ENCODE results near the gene GNAL. TPM values are rescaled to one million over a fixed set of nuclear protein-coding genes. Genes with fewer than 3 reads are reported as not detected.

GNAL gene
- total RNA-seq, 3 donors from 2014 or later (not counting 1 experiment from before 2014, with no cell fraction given), result 10.9 to 15.0 (median 12.6) TPM

- H3K9me3 Mint-ChIP-seq, result no peaks in the 10 kb centered on the region
- intact Hi-C loops (cut with micrococcal nuclease), result no loop called here
- 83% methylated on average over 6 of the region's 6 CpGs for WGBS (ENCODE audit: insufficient coverage)
- H3K27me3 ChIP-seq (ENCODE audit: control insufficient read depth, insufficient read depth, low read length), result no peaks in the 10 kb centered on the region
- ATAC-seq (no peak), DNase-seq (no peak)
- no peak for TF ChIP-seq CTCF (IDR thresholded peaks at IDR 0.05)
- no peaks in the 10 kb centered on the region for H3K27me3 Mint-ChIP-seq (ENCODE audit: low read depth in 2 of 2)
- H3K36me3 Mint-ChIP-seq, result no peaks in the 10 kb centered on the region
- H3K9me3 ChIP-seq (ENCODE audit: control insufficient read depth, insufficient read depth, low read length), result no peaks in the 10 kb centered on the region
- no peak overlapping the region for H3K4me3 ChIP-seq (ENCODE audit: low read length)
- no peaks in the 10 kb centered on the region for H3K4me1 ChIP-seq (ENCODE audit: control insufficient read depth, insufficient read depth, low read length)
- no peaks in the 10 kb centered on the region for H3K36me3 ChIP-seq (ENCODE audit: control insufficient read depth, insufficient read depth, low read length)
- peaks cover 0 to 4% of the 10 kb centered on the region in 2 donors for H3K4me1 Mint-ChIP-seq
- no peak overlapping the region for H3K4me3 Mint-ChIP-seq
- H3K27ac ChIP-seq (ENCODE audit: low read length), result no peak overlapping the region
- no peak overlapping the region for H3K27ac Mint-ChIP-seq
Observed at GRCh38 chr18:11862468-11863137, 173.5 kb downstream of the GNAL start.

- Histone ChIP-seq H3K27ac (ENCODE audit: low read length) (no peak overlapping the region), H3K27me3 (ENCODE audit: control insufficient read depth, insufficient read depth, low read length) (no peaks in the 10 kb centered on the region), H3K4me1 (ENCODE audit: control insufficient read depth, insufficient read depth, low read length) (no peaks in the 10 kb centered on the region), H3K4me3 (ENCODE audit: low read length) (no peak overlapping the region), H3K36me3 (ENCODE audit: control insufficient read depth, insufficient read depth, low read length) (no peaks in the 10 kb centered on the region), H3K9me3 (ENCODE audit: control insufficient read depth, insufficient read depth, low read length) (no peaks in the 10 kb centered on the region)
- Mint-ChIP-seq H3K4me1 (no peaks in the 10 kb centered on the region), H3K36me3 (no peaks in the 10 kb centered on the region), H3K4me3 (no peak overlapping the region), H3K27me3 (ENCODE audit: low read depth in 2 of 2) (no peaks in the 10 kb centered on the region), H3K9me3 (no peaks in the 10 kb centered on the region), H3K27ac (no peak overlapping the region)
- no peak for TF ChIP-seq CTCF (IDR thresholded peaks at IDR 0.05)
- ATAC-seq, result no peak
- no peak for DNase-seq
- WGBS (ENCODE audit: insufficient coverage), result 88% methylated on average over 2 of the region's 2 CpGs
- intact Hi-C loops (cut with micrococcal nuclease), result no loop called here
Observed at GRCh38 chr18:11864471-11864870, 175.4 kb downstream of the GNAL start.

- Histone ChIP-seq H3K27ac (ENCODE audit: low read length) (no peak overlapping the region), H3K36me3 (ENCODE audit: control insufficient read depth, insufficient read depth, low read length) (no peaks in the 10 kb centered on the region), H3K4me3 (ENCODE audit: low read length) (no peak overlapping the region), H3K4me1 (ENCODE audit: control insufficient read depth, insufficient read depth, low read length) (no peaks in the 10 kb centered on the region), H3K9me3 (ENCODE audit: control insufficient read depth, insufficient read depth, low read length) (no peaks in the 10 kb centered on the region), H3K27me3 (ENCODE audit: control insufficient read depth, insufficient read depth, low read length) (no peaks in the 10 kb centered on the region)
- H3K4me1 Mint-ChIP-seq, result no peaks in the 10 kb centered on the region
- intact Hi-C loops (cut with micrococcal nuclease), result no loop called here
- no peak for ATAC-seq
- no peak overlapping the region for H3K27ac Mint-ChIP-seq
- no peak for DNase-seq
- no peak for TF ChIP-seq CTCF (IDR thresholded peaks at IDR 0.05)
- 90% methylated on average over 12 of the region's 12 CpGs for WGBS (ENCODE audit: insufficient coverage)
- H3K4me3 Mint-ChIP-seq, result no peak overlapping the region
- no peaks in the 10 kb centered on the region for H3K27me3 Mint-ChIP-seq (ENCODE audit: low read depth in 2 of 2)
- H3K36me3 Mint-ChIP-seq, result no peaks in the 10 kb centered on the region
- H3K9me3 Mint-ChIP-seq, result no peaks in the 10 kb centered on the region
Observed at GRCh38 chr18:11865071-11865470, 176.0 kb downstream of the GNAL start.

GRCh38 chr18:11866329-11866728, 177.3 kb downstream of the GNAL start:
- Mint-ChIP-seq H3K4me1 (no peaks in the 10 kb centered on the region), H3K9me3 (no peaks in the 10 kb centered on the region), H3K27me3 (ENCODE audit: low read depth in 2 of 2) (peaks cover 0 to under 1% of the 10 kb centered on the region in 2 donors), H3K4me3 (no peak overlapping the region), H3K36me3 (no peaks in the 10 kb centered on the region), H3K27ac (no peak overlapping the region)
- Histone ChIP-seq H3K4me3 (ENCODE audit: low read length) (no peak overlapping the region), H3K9me3 (ENCODE audit: control insufficient read depth, insufficient read depth, low read length) (no peaks in the 10 kb centered on the region), H3K36me3 (ENCODE audit: control insufficient read depth, insufficient read depth, low read length) (no peaks in the 10 kb centered on the region), H3K27me3 (ENCODE audit: control insufficient read depth, insufficient read depth, low read length) (no peaks in the 10 kb centered on the region), H3K4me1 (ENCODE audit: control insufficient read depth, insufficient read depth, low read length) (no peaks in the 10 kb centered on the region), H3K27ac (ENCODE audit: low read length) (no peak overlapping the region)
- no peak for DNase-seq
- 89% methylated on average over 10 of the region's 10 CpGs for WGBS (ENCODE audit: insufficient coverage)
- intact Hi-C loops (cut with micrococcal nuclease), result no loop called here
- ATAC-seq, result no peak
- TF ChIP-seq CTCF (IDR thresholded peaks at IDR 0.05), result no peak

Data from natural killer cell (primary cell).